Measurements from ENCODE around the gene ZNF219. TPM values are rescaled to one million over a fixed set of nuclear protein-coding genes. Genes with fewer than 3 reads are reported as not detected.
A peak's percentile ranks its signal among the peaks of the same experiment; 100 is the strongest.

The ZNF219 gene
- total and polyA plus RNA-seq, 10 of the 15 experiments (the other 5 are each of a cell fraction or from before 2014, with no cell fraction given) = 0.16 to 6.4 (median 1.9) TPM

- TF ChIP-seq ATF2 (IDR thresholded peaks at IDR 0.05; ENCODE audit: low read length) (no peak), CREB1 (IDR thresholded peaks at IDR 0.05; ENCODE audit: low read depth) (peak; percentile 62; the same call in 1 of the 2 replicates), ETV6 (conservative IDR thresholded peaks at IDR 0.05 in 1 of 2, IDR thresholded peaks at IDR 0.05 in 1 of 2; ENCODE audit: borderline replicate concordance in 1 of 2, low read depth in 1 of 2) (no peak), RELA (IDR thresholded peaks at IDR 0.05; ENCODE audit: borderline replicate concordance, partially characterized antibody) (peak; percentile 40), MEF2A (IDR thresholded peaks at IDR 0.05; ENCODE audit: insufficient read depth, low read depth, low read length) (no peak), MTA3 (IDR thresholded peaks at IDR 0.05; ENCODE audit: borderline replicate concordance, low read length) (no peak), IKZF2 (IDR thresholded peaks at IDR 0.05) (no peak), KAT2A (conservative IDR thresholded peaks at IDR 0.05; ENCODE audit: control insufficient read depth, low read depth, low read length) (no peak), EED (IDR thresholded peaks at IDR 0.05; ENCODE audit: low read depth) (no peak), DPF2 (IDR thresholded peaks at IDR 0.05) (no peak; the same call in 1 of the 2 replicates), NFYB (IDR thresholded peaks at IDR 0.05; ENCODE audit: insufficient read depth, low read depth, low read length) (no peak), STAT3 (IDR thresholded peaks at IDR 0.05; ENCODE audit: low read depth, low read length) (no peak), ZNF207 (IDR thresholded peaks at IDR 0.05; ENCODE audit: borderline replicate concordance) (0 out of 2 replicates have a peak, but pooled peaks have one; percentile 47), ZNF274 (IDR thresholded peaks at IDR 0.05; ENCODE audit: insufficient read depth, insufficient read length) (no peak), RUNX3 (IDR thresholded peaks at IDR 0.05; ENCODE audit: low read length) (peak; percentile 61), SRF (IDR thresholded peaks at IDR 0.05; ENCODE audit: low read depth in 2 of 2, low read length in 2 of 2) (peak in 1 of 2 experiments; percentile 63; a peak in 1 of 4 replicates), SP1 (IDR thresholded peaks at IDR 0.05; ENCODE audit: low read depth, low read length) (peak; percentile 73)
- TF ChIP-seq, protein P1, sequence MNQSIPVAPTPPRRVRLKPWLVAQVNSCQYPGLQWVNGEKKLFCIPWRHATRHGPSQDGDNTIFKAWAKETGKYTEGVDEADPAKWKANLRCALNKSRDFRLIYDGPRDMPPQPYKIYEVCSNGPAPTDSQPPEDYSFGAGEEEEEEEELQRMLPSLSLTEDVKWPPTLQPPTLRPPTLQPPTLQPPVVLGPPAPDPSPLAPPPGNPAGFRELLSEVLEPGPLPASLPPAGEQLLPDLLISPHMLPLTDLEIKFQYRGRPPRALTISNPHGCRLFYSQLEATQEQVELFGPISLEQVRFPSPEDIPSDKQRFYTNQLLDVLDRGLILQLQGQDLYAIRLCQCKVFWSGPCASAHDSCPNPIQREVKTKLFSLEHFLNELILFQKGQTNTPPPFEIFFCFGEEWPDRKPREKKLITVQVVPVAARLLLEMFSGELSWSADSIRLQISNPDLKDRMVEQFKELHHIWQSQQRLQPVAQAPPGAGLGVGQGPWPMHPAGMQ (IDR thresholded peaks at IDR 0.05; ENCODE audit: borderline replicate concordance) = no peak
- TF ChIP-seq, protein P2, sequence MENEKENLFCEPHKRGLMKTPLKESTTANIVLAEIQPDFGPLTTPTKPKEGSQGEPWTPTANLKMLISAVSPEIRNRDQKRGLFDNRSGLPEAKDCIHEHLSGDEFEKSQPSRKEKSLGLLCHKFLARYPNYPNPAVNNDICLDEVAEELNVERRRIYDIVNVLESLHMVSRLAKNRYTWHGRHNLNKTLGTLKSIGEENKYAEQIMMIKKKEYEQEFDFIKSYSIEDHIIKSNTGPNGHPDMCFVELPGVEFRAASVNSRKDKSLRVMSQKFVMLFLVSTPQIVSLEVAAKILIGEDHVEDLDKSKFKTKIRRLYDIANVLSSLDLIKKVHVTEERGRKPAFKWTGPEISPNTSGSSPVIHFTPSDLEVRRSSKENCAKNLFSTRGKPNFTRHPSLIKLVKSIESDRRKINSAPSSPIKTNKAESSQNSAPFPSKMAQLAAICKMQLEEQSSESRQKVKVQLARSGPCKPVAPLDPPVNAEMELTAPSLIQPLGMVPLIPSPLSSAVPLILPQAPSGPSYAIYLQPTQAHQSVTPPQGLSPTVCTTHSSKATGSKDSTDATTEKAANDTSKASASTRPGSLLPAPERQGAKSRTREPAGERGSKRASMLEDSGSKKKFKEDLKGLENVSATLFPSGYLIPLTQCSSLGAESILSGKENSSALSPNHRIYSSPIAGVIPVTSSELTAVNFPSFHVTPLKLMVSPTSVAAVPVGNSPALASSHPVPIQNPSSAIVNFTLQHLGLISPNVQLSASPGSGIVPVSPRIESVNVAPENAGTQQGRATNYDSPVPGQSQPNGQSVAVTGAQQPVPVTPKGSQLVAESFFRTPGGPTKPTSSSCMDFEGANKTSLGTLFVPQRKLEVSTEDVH (IDR thresholded peaks at IDR 0.05; ENCODE audit: low read depth, partially characterized antibody) = no peak
- TF ChIP-seq, protein P3, sequence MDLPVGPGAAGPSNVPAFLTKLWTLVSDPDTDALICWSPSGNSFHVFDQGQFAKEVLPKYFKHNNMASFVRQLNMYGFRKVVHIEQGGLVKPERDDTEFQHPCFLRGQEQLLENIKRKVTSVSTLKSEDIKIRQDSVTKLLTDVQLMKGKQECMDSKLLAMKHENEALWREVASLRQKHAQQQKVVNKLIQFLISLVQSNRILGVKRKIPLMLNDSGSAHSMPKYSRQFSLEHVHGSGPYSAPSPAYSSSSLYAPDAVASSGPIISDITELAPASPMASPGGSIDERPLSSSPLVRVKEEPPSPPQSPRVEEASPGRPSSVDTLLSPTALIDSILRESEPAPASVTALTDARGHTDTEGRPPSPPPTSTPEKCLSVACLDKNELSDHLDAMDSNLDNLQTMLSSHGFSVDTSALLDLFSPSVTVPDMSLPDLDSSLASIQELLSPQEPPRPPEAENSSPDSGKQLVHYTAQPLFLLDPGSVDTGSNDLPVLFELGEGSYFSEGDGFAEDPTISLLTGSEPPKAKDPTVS (IDR thresholded peaks at IDR 0.05; ENCODE audit: low read depth, low read length) = no peak
- TF ChIP-seq, protein P4, sequence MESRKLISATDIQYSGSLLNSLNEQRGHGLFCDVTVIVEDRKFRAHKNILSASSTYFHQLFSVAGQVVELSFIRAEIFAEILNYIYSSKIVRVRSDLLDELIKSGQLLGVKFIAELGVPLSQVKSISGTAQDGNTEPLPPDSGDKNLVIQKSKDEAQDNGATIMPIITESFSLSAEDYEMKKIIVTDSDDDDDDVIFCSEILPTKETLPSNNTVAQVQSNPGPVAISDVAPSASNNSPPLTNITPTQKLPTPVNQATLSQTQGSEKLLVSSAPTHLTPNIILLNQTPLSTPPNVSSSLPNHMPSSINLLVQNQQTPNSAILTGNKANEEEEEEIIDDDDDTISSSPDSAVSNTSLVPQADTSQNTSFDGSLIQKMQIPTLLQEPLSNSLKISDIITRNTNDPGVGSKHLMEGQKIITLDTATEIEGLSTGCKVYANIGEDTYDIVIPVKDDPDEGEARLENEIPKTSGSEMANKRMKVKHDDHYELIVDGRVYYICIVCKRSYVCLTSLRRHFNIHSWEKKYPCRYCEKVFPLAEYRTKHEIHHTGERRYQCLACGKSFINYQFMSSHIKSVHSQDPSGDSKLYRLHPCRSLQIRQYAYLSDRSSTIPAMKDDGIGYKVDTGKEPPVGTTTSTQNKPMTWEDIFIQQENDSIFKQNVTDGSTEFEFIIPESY (IDR thresholded peaks at IDR 0.05) = peak; percentile 61; the same call in 1 of the 2 replicates
Measured at GRCh38 chr14:21092273-21093011, 6.0 kb downstream of the ZNF219 start (continued).
